ENCODE data around the gene HIPK1. TPM values are rescaled to one million over a fixed set of nuclear protein-coding genes. Genes with fewer than 3 reads are reported as not detected.

HIPK1 gene
- total RNA-seq, 4 donors from 2014 or later: 54.4 to 67.6 (median 60.0) TPM

- intact Hi-C loops (cut with DNase I; ENCODE audit: low total_unique reads) (no loop called here), in situ Hi-C loops (cut with MboI; ENCODE audit: low sequenced_read_pairs in 4 of 4) (no loop called here)
- Histone ChIP-seq H3K4me3 (no peak overlapping the region), H3K9me3 (no peaks in the 10 kb centered on the region), H3K4me1 (no peaks in the 10 kb centered on the region), H3K27ac (no peak overlapping the region), H3K36me3 (peaks cover 0 to 72% of the 10 kb centered on the region in 2 donors), H3K27me3 (no peaks in the 10 kb centered on the region)
- DNase-seq (no peak), ATAC-seq (no peak)
- TF ChIP-seq POLR2A (IDR thresholded peaks at IDR 0.05) (no peak), CTCF (IDR thresholded peaks at IDR 0.05 in 4 of 5, conservative IDR thresholded peaks at IDR 0.05 in 1 of 5) (no peak)
Observed at GRCh38 chr1:113895961-113896360, 33.2 kb upstream of the HIPK1 start.

DNA sequence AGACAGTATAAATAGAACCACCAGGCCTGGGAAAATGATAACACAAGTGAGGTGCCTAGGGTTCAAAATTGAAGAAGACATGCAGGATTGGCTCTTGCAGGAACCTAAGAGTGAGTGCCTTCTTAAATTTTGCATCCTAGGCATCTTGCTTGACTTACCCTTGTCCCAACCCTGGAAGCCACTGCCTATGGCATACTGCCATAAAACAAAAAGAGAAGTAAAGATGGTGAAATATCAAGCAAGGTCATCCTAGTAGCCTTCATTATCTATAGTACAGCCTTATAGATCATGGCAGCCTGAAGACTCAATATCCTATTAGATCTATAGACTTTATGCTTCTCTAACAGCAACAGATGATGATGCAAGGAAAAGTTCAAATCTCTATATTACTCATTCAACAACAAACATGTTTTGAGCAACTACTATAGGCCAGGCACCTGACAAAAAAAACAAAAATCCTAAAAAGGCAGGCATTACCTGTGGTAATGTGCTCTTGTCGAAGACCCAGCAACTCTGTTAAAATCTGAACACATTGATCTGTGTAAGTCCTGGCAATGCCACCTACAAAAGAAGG, 30.8 kb upstream of the HIPK1 start:
- in situ Hi-C loops (cut with MboI; ENCODE audit: low sequenced_read_pairs in 4 of 4): no loop called here
- H3K9me3 ChIP-seq: no peaks in the 10 kb centered on the region
- no peak for TF ChIP-seq CTCF (IDR thresholded peaks at IDR 0.05 in 4 of 5, conservative IDR thresholded peaks at IDR 0.05 in 1 of 5)
- TF ChIP-seq POLR2A (IDR thresholded peaks at IDR 0.05): no peak
- no peak for DNase-seq
- H3K27ac ChIP-seq: no peak overlapping the region
- H3K36me3 ChIP-seq: peaks cover 0 to 84% of the 10 kb centered on the region in 2 donors
- no peak overlapping the region for H3K4me3 ChIP-seq
- no peak for ATAC-seq
- no peaks in the 10 kb centered on the region for H3K27me3 ChIP-seq
- H3K4me1 ChIP-seq: peaks cover 3 to 4% of the 10 kb centered on the region in 2 donors
- intact Hi-C loops (cut with DNase I; ENCODE audit: low total_unique reads): no loop called here

GRCh38 chr1:113899111-113899510, 30.0 kb upstream of the HIPK1 start:
- H3K27ac ChIP-seq: no peak overlapping the region
- no peak for TF ChIP-seq CTCF (IDR thresholded peaks at IDR 0.05 in 4 of 5, conservative IDR thresholded peaks at IDR 0.05 in 1 of 5)
- no peak for TF ChIP-seq POLR2A (IDR thresholded peaks at IDR 0.05)
- peaks cover 0 to 80% of the 10 kb centered on the region in 2 donors for H3K36me3 ChIP-seq
- intact Hi-C loops (cut with DNase I; ENCODE audit: low total_unique reads): no loop called here
- DNase-seq (no peak), ATAC-seq (no peak)
- H3K9me3 ChIP-seq: no peaks in the 10 kb centered on the region
- in situ Hi-C loops (cut with MboI; ENCODE audit: low sequenced_read_pairs in 4 of 4): no loop called here
- H3K4me3 ChIP-seq: no peak overlapping the region
- H3K4me1 ChIP-seq: peaks cover 11% of the 10 kb centered on the region in 2 donors
- no peaks in the 10 kb centered on the region for H3K27me3 ChIP-seq

- no peaks in the 10 kb centered on the region for H3K27me3 ChIP-seq
- no peaks in the 10 kb centered on the region for H3K9me3 ChIP-seq
- TF ChIP-seq POLR2A (IDR thresholded peaks at IDR 0.05): no peak
- no peak for TF ChIP-seq CTCF (IDR thresholded peaks at IDR 0.05 in 4 of 5, conservative IDR thresholded peaks at IDR 0.05 in 1 of 5)
- DNase-seq (no peak), ATAC-seq (no peak)
- H3K36me3 ChIP-seq: peaks cover 0 to 60% of the 10 kb centered on the region in 2 donors
- no peak overlapping the region for H3K4me3 ChIP-seq
- in situ Hi-C loops (cut with MboI; ENCODE audit: low sequenced_read_pairs in 4 of 4): loop anchor here (5.0 to 25.0 kb wide), 5 partner anchors 66 to 1289 kb away; partner anchors contain the start of genes CAPZA1 (in 1 of the 4), MAGI3 (in 1 of the 4), RSBN1 (in 1 of the 4) and ST7L (in 1 of the 4)
- H3K4me1 ChIP-seq: peaks cover 18 to 21% of the 10 kb centered on the region in 2 donors
- no peak overlapping the region for H3K27ac ChIP-seq
- intact Hi-C loops (cut with DNase I; ENCODE audit: low total_unique reads): loop anchor here (5.0 kb wide), 1 partner anchor 771 kb away; the partner anchor contains the start of gene DENND2C
Observed at GRCh38 chr1:113901191-113901590, 27.9 kb upstream of the HIPK1 start.
